Mesendoderm (in vitro differentiated cells): Measurements from ENCODE around the gene GNB1L.

Source experiments
- DNase-seq: peaks from one replicate; pipeline ENCODE4 v3.0.0; 2013
- H2AK5ac ChIP-seq: 2 replicates; pipeline ENCODE4 v1.6.1; 2013; ENCODE audit warnings: low read length, inconsistent platforms
- H2BK120ac ChIP-seq: 2 replicates; pipeline ENCODE4 v1.6.1; 2013; ENCODE audit warnings: low read depth, mild to moderate bottlenecking, low read length, moderate library complexity, mixed read lengths
- H2BK15ac ChIP-seq: replicated peaks from 2 replicates; pipeline ENCODE4 v1.6.1; 2013; ENCODE audit warnings: low read depth, mild to moderate bottlenecking, moderate library complexity
- H2BK5ac ChIP-seq: 2 replicates; pipeline ENCODE4 v1.6.1; 2013; ENCODE audit warnings: low read length, inconsistent platforms
- H3K18ac ChIP-seq: 2 replicates; pipeline ENCODE4 v1.6.1; 2013; ENCODE audit warnings: mild to moderate bottlenecking, low read length, mixed read lengths
- H3K23ac ChIP-seq: one replicate; pipeline ENCODE4 v1.6.1; 2013; ENCODE audit warnings: low read length
- H3K27ac ChIP-seq: 2 replicates; pipeline ENCODE4 v1.5.1; 2013; ENCODE audit warnings: low read depth, mild to moderate bottlenecking, inconsistent platforms, low read length, moderate library complexity
- H3K27me3 ChIP-seq: 2 replicates; pipeline ENCODE4 v1.6.1; 2013; ENCODE audit warnings: low read length, control low read depth, mild to moderate bottlenecking, inconsistent platforms; ENCODE audit not compliant: insufficient read depth, poor library complexity
- H3K36me3 ChIP-seq: 2 replicates; pipeline ENCODE4 v1.6.1; 2013; ENCODE audit warnings: low read length, inconsistent platforms; ENCODE audit not compliant: control insufficient read depth, insufficient read depth
- H3K4ac ChIP-seq: one replicate; pipeline ENCODE4 v1.6.1; 2013; ENCODE audit warnings: low read depth, mild to moderate bottlenecking, low read length, moderate library complexity
- H3K4me1 ChIP-seq: 2 replicates; pipeline ENCODE4 v1.6.1; 2013; ENCODE audit warnings: low read depth, low read length, inconsistent platforms; ENCODE audit not compliant: control insufficient read depth
- H3K4me2 ChIP-seq: 2 replicates; pipeline ENCODE4 v1.6.1; 2013; ENCODE audit warnings: low read length
- H3K4me3 ChIP-seq: 2 replicates; pipeline ENCODE4 v1.5.1; 2013; ENCODE audit warnings: mild to moderate bottlenecking, low read length
- H3K56ac ChIP-seq: one replicate; pipeline ENCODE4 v1.6.1; 2013; ENCODE audit warnings: low read length
- H3K79me1 ChIP-seq: 2 replicates; pipeline ENCODE4 v1.6.1; 2013; ENCODE audit warnings: low read length, inconsistent platforms
- H3K79me2 ChIP-seq: 2 replicates; pipeline ENCODE4 v1.6.1; 2013; ENCODE audit warnings: mild to moderate bottlenecking, low read length; ENCODE audit not compliant: control insufficient read depth, insufficient read depth
- H3K9ac ChIP-seq: 2 replicates; pipeline ENCODE4 v1.6.1; 2013; ENCODE audit warnings: low read length, inconsistent platforms
- H4K5ac ChIP-seq: one replicate; pipeline ENCODE4 v1.6.1; 2013; ENCODE audit warnings: low read length
- H4K8ac ChIP-seq: one replicate; pipeline ENCODE4 v1.6.1; 2013; ENCODE audit warnings: low read depth, mild to moderate bottlenecking, control low read depth, low read length, moderate library complexity
- WGBS: extraction: QIAGEN DNeasy Blood & Tissue Kit; methylation state at CpG from one replicate; pipeline ENCODE4 v1.1.7; 2013; ENCODE audit warnings: low lambda C conversion rate, missing lambda C conversion rate; ENCODE audit not compliant: insufficient coverage; ENCODE audit errors: extremely low coverage; 5-methylcytosine and 5-hydroxymethylcytosine counted together

GNB1L gene

GRCh38 chr22:19871845-19872778 lies 17.4 kb upstream of the GNB1L start:
- no CpG with 5 or more reads among the region's 16 CpGs for WGBS
- no peak overlapping the region for H3K9ac ChIP-seq
- H3K27me3 ChIP-seq: no peaks in the 10 kb centered on the region
- no peak for DNase-seq
- no peak overlapping the region for H2BK120ac ChIP-seq
- H3K79me1 ChIP-seq: no peaks in the 10 kb centered on the region
- H3K4ac ChIP-seq: no peak overlapping the region
- H3K79me2 ChIP-seq: no peaks in the 10 kb centered on the region
- no peak overlapping the region for H3K27ac ChIP-seq
- no peak overlapping the region for H2AK5ac ChIP-seq
- no peak overlapping the region for H2BK15ac ChIP-seq
- no peak overlapping the region for H3K23ac ChIP-seq
- H2BK5ac ChIP-seq: no peak overlapping the region
- no peak overlapping the region for H3K4me2 ChIP-seq
- no peak overlapping the region for H3K4me3 ChIP-seq
- no peak overlapping the region for H3K56ac ChIP-seq
- no peaks in the 10 kb centered on the region for H3K4me1 ChIP-seq
- H4K5ac ChIP-seq: no peak overlapping the region
- no peak overlapping the region for H3K18ac ChIP-seq
- no peaks in the 10 kb centered on the region for H3K36me3 ChIP-seq
- no peak overlapping the region for H4K8ac ChIP-seq

GRCh38 chr22:19871023-19871844 lies 16.6 kb upstream of the GNB1L start:
- no peak overlapping the region for H4K5ac ChIP-seq
- no peak overlapping the region for H3K27ac ChIP-seq
- H3K4ac ChIP-seq: no peak overlapping the region
- H2AK5ac ChIP-seq: no peak overlapping the region
- H3K4me3 ChIP-seq: no peak overlapping the region
- H3K56ac ChIP-seq: no peak overlapping the region
- no peaks in the 10 kb centered on the region for H3K27me3 ChIP-seq
- no peak overlapping the region for H2BK5ac ChIP-seq
- H3K36me3 ChIP-seq: no peaks in the 10 kb centered on the region
- no peak overlapping the region for H2BK120ac ChIP-seq
- no peak overlapping the region for H3K4me2 ChIP-seq
- no peak overlapping the region for H4K8ac ChIP-seq
- WGBS: no CpG with 5 or more reads among the region's 19 CpGs
- H3K4me1 ChIP-seq: no peaks in the 10 kb centered on the region
- H3K23ac ChIP-seq: no peak overlapping the region
- no peaks in the 10 kb centered on the region for H3K79me1 ChIP-seq
- DNase-seq: no peak
- H3K79me2 ChIP-seq: no peaks in the 10 kb centered on the region
- H2BK15ac ChIP-seq: no peak overlapping the region
- no peak overlapping the region for H3K18ac ChIP-seq
- H3K9ac ChIP-seq: no peak overlapping the region

GRCh38 chr22:19870153-19871022 lies 15.7 kb upstream of the GNB1L start:
- Histone ChIP-seq H3K23ac (no peak overlapping the region), H3K4me1 (no peaks in the 10 kb centered on the region), H4K8ac (no peak overlapping the region), H2BK5ac (no peak overlapping the region), H3K4me2 (no peak overlapping the region), H2BK120ac (no peak overlapping the region), H3K27ac (no peak overlapping the region), H3K4ac (no peak overlapping the region), H3K56ac (no peak overlapping the region), H2AK5ac (no peak overlapping the region), H4K5ac (no peak overlapping the region), H3K18ac (no peak overlapping the region), H3K27me3 (no peaks in the 10 kb centered on the region), H3K79me2 (no peaks in the 10 kb centered on the region), H3K36me3 (no peaks in the 10 kb centered on the region), H3K4me3 (no peak overlapping the region), H2BK15ac (no peak overlapping the region), H3K79me1 (no peaks in the 10 kb centered on the region), H3K9ac (no peak overlapping the region)
- no peak for DNase-seq
- no CpG with 5 or more reads among the region's 30 CpGs for WGBS

GRCh38 chr22:19869497-19870152 lies 15.0 kb upstream of the GNB1L start:
- Histone ChIP-seq H4K8ac (no peak overlapping the region), H2AK5ac (no peak overlapping the region), H3K36me3 (no peaks in the 10 kb centered on the region), H3K4me1 (no peaks in the 10 kb centered on the region), H3K23ac (no peak overlapping the region), H3K27ac (no peak overlapping the region), H2BK15ac (no peak overlapping the region), H4K5ac (no peak overlapping the region), H3K79me2 (no peaks in the 10 kb centered on the region), H3K18ac (no peak overlapping the region), H3K4me3 (no peak overlapping the region), H3K79me1 (no peaks in the 10 kb centered on the region), H3K4me2 (no peak overlapping the region), H3K56ac (no peak overlapping the region), H3K4ac (no peak overlapping the region), H3K27me3 (no peaks in the 10 kb centered on the region), H3K9ac (no peak overlapping the region), H2BK5ac (no peak overlapping the region), H2BK120ac (no peak overlapping the region)
- no CpG with 5 or more reads among the region's 12 CpGs for WGBS
- no peak for DNase-seq

GRCh38 chr22:19868773-19869471 lies 14.2 kb upstream of the GNB1L start:
- DNase-seq: no peak
- no peaks in the 10 kb centered on the region for H3K79me2 ChIP-seq
- no peak overlapping the region for H3K18ac ChIP-seq
- H3K4me2 ChIP-seq: no peak overlapping the region
- H3K4ac ChIP-seq: no peak overlapping the region
- H3K27me3 ChIP-seq: no peaks in the 10 kb centered on the region
- H3K56ac ChIP-seq: no peak overlapping the region
- H3K36me3 ChIP-seq: no peaks in the 10 kb centered on the region
- H3K9ac ChIP-seq: no peak overlapping the region
- H2BK5ac ChIP-seq: no peak overlapping the region
- H2BK120ac ChIP-seq: no peak overlapping the region
- no peaks in the 10 kb centered on the region for H3K4me1 ChIP-seq
- H2AK5ac ChIP-seq: no peak overlapping the region
- no peak overlapping the region for H2BK15ac ChIP-seq
- WGBS: no CpG with 5 or more reads among the region's 23 CpGs
- no peak overlapping the region for H4K8ac ChIP-seq
- no peak overlapping the region for H4K5ac ChIP-seq
- no peak overlapping the region for H3K23ac ChIP-seq
- H3K79me1 ChIP-seq: no peaks in the 10 kb centered on the region
- no peak overlapping the region for H3K27ac ChIP-seq
- H3K4me3 ChIP-seq: no peak overlapping the region
